G401 (cell line): Measurements from ENCODE around the gene DIP2A. TPM values are rescaled to one million over a fixed set of nuclear protein-coding genes. Genes with fewer than 3 reads are reported as not detected.
"Not testable (repeated sequence)": the region's sequence is repeated elsewhere in the genome, so short reads cannot be mapped to it uniquely, and the experiment has no call there.

ENCODE experiments used
- DNase-seq: peaks from one replicate; pipeline ENCODE4 v3.0.0-alpha.2; 2015; ENCODE audit warnings: low spot score
- in situ Hi-C: cut with HindIII; loops from 2 replicates; pipeline ENCODE4 v1.10.0; 2016; ENCODE audit warnings: low sequenced_read_pairs, mixed read lengths
- total RNA-seq: library from RNA; depleted of rRNA; stranded (reverse); fragments of >200 nt; shearing (Covaris generic); gene quantifications from 2 replicates; pipeline ENCODE4 v1.2.3, GENCODE V29; 2014

The DIP2A gene
- total RNA-seq, 1 experiment from 2014 or later = 32.4 TPM

GRCh38 chr21:46562964-46563607, 104.4 kb downstream of the DIP2A start:
- DNase-seq = peak; percentile 7
- in situ Hi-C loops = no loop called here

- in situ Hi-C loops = no loop called here
- no peak for DNase-seq
Observed at GRCh38 chr21:46564391-46564790, 105.7 kb downstream of the DIP2A start.

- DNase-seq = no peak
- in situ Hi-C loops = no loop called here
Observed at GRCh38 chr21:46567348-46567747, 108.7 kb downstream of the DIP2A start.

GRCh38 chr21:46568562-46568961, 109.9 kb downstream of the DIP2A start:
- DNase-seq = no peak
- in situ Hi-C loops = no loop called here

GRCh38 chr21:46569081-46569480, 110.4 kb downstream of the DIP2A start:
- in situ Hi-C loops = no loop called here
- no peak for DNase-seq

- in situ Hi-C loops = no loop called here
- no peak for DNase-seq
Observed at GRCh38 chr21:46570119-46570518, 111.4 kb downstream of the DIP2A start.

- in situ Hi-C loops = no loop called here
- no peak for DNase-seq
Observed at GRCh38 chr21:46570631-46571030, 111.9 kb downstream of the DIP2A start.

GRCh38 chr21:46572850-46573249, 114.2 kb downstream of the DIP2A start:
- in situ Hi-C loops = no loop called here
- DNase-seq = no peak

- in situ Hi-C loops, DNase-seq: not testable (repeated sequence)
Observed at GRCh38 chr21:46577786-46578185, 119.1 kb downstream of the DIP2A start.

- in situ Hi-C loops, DNase-seq: not testable (repeated sequence)
Observed at GRCh38 chr21:46579394-46579793, 120.7 kb downstream of the DIP2A start.

- no peak for DNase-seq
- in situ Hi-C loops = no loop called here
Observed at GRCh38 chr21:46581780-46582307, 123.2 kb downstream of the DIP2A start.

- in situ Hi-C loops = no loop called here
- no peak for DNase-seq
Observed at GRCh38 chr21:46585191-46585953, 126.7 kb downstream of the DIP2A start.

GRCh38 chr21:46594276-46594675, 135.6 kb downstream of the DIP2A start:
- no peak for DNase-seq
- in situ Hi-C loops = no loop called here

- DNase-seq = no peak
- in situ Hi-C loops = no loop called here
Observed at GRCh38 chr21:46596201-46596600, 137.5 kb downstream of the DIP2A start.

- DNase-seq = no peak
- in situ Hi-C loops = no loop called here
Observed at GRCh38 chr21:46597031-46597430, 138.3 kb downstream of the DIP2A start.

- in situ Hi-C loops = no loop called here
- DNase-seq = no peak
Observed at GRCh38 chr21:46597896-46598343, 139.2 kb downstream of the DIP2A start.

- in situ Hi-C loops = no loop called here
- DNase-seq = no peak
Observed at GRCh38 chr21:46598581-46599572, 140.2 kb downstream of the DIP2A start.

- in situ Hi-C loops = no loop called here
- DNase-seq = no peak
Observed at GRCh38 chr21:46600305-46600704, 141.6 kb downstream of the DIP2A start.

- in situ Hi-C loops = no loop called here
- no peak for DNase-seq
Observed at GRCh38 chr21:46600978-46601377, 142.3 kb downstream of the DIP2A start.
